ENCODE measurements around the gene RASSF9.

DNA sequence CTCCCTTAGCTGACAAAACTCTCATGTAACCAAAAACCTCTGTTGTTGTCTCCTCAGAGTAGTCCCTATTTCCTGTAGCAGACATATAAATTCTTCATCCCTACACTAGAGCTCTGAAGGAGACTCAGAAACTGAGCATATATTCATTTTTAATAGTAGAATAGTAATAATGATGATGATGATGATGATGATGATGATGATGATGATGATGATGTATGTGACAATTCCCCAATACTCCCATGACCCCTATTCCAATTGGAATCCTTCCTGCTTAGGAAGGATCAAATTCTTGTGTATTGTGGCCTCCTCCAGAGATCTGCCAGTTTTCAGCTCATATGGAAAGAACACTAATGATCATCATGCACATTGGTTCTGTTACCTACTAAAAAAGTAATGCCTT, 26.7 kb downstream of the RASSF9 start:
- TF ChIP-seq, protein P1, sequence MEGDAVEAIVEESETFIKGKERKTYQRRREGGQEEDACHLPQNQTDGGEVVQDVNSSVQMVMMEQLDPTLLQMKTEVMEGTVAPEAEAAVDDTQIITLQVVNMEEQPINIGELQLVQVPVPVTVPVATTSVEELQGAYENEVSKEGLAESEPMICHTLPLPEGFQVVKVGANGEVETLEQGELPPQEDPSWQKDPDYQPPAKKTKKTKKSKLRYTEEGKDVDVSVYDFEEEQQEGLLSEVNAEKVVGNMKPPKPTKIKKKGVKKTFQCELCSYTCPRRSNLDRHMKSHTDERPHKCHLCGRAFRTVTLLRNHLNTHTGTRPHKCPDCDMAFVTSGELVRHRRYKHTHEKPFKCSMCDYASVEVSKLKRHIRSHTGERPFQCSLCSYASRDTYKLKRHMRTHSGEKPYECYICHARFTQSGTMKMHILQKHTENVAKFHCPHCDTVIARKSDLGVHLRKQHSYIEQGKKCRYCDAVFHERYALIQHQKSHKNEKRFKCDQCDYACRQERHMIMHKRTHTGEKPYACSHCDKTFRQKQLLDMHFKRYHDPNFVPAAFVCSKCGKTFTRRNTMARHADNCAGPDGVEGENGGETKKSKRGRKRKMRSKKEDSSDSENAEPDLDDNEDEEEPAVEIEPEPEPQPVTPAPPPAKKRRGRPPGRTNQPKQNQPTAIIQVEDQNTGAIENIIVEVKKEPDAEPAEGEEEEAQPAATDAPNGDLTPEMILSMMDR (IDR thresholded peaks at IDR 0.05 in 4 of 5, conservative IDR thresholded peaks at IDR 0.05 in 1 of 5), result no peak
- no peak for TF ChIP-seq POLR2A (IDR thresholded peaks at IDR 0.05)
